ENCODE data around the gene SLC44A1.

The SLC44A1 gene

DNA sequence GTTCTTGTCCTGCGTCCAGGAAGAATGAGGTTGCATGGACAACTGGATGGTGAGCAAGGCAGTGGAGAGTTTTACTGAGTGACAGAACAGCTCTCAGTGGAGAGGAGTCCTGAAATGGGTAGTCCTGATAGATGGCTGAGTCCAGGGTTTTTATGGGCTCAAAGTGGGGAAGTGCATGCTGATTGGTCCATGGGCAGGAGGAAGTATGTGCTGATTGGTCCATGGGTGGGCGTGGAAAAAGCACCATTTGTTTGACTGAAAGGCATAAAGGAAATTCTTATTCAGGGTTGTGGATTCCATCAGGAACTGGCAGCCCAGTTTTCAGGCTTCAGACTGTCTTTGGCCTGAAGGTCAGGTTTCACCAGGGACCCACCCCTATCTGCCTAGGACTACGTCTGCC is 214.0 kb downstream of the SLC44A1 start:
- Histone ChIP-seq H3K4me2 (ENCODE audit: low read length) (no peak overlapping the region), H3K79me2 (ENCODE audit: insufficient read depth, low read length) (no peaks in the 10 kb centered on the region), H3K4me1 (ENCODE audit: insufficient read depth, low read length, severe bottlenecking) (no peaks in the 10 kb centered on the region), H3K4me3 (ENCODE audit: low read depth, low read length, poor library complexity, severe bottlenecking) (no peak overlapping the region), H3F3A (ENCODE audit: insufficient read depth, low read length) (no peaks in the 10 kb centered on the region), H2AFZ (ENCODE audit: low read length) (no peak overlapping the region), H3K27me3 (ENCODE audit: insufficient read depth, low read length) (no peaks in the 10 kb centered on the region), H3K9ac (ENCODE audit: low read length) (no peak overlapping the region), H3K36me3 (ENCODE audit: insufficient read depth, low read length) (no peaks in the 10 kb centered on the region; the same call in 1 of the 2 replicates), H3K27ac (ENCODE audit: low read depth, low read length, poor library complexity, severe bottlenecking) (no peak overlapping the region), H3K9me3 (ENCODE audit: low read length) (peaks cover 11% of the 10 kb centered on the region), H4K20me1 (ENCODE audit: insufficient read depth, low read length) (no peaks in the 10 kb centered on the region), H3K9me2 (ENCODE audit: low read depth, low read length) (no peaks in the 10 kb centered on the region)
- TF ChIP-seq EZH2 (IDR thresholded peaks at IDR 0.05; ENCODE audit: borderline replicate concordance, low read length), result no peak
- TF ChIP-seq, protein P1, sequence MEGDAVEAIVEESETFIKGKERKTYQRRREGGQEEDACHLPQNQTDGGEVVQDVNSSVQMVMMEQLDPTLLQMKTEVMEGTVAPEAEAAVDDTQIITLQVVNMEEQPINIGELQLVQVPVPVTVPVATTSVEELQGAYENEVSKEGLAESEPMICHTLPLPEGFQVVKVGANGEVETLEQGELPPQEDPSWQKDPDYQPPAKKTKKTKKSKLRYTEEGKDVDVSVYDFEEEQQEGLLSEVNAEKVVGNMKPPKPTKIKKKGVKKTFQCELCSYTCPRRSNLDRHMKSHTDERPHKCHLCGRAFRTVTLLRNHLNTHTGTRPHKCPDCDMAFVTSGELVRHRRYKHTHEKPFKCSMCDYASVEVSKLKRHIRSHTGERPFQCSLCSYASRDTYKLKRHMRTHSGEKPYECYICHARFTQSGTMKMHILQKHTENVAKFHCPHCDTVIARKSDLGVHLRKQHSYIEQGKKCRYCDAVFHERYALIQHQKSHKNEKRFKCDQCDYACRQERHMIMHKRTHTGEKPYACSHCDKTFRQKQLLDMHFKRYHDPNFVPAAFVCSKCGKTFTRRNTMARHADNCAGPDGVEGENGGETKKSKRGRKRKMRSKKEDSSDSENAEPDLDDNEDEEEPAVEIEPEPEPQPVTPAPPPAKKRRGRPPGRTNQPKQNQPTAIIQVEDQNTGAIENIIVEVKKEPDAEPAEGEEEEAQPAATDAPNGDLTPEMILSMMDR (IDR thresholded peaks at IDR 0.05; ENCODE audit: low read length), result no peak

DNA sequence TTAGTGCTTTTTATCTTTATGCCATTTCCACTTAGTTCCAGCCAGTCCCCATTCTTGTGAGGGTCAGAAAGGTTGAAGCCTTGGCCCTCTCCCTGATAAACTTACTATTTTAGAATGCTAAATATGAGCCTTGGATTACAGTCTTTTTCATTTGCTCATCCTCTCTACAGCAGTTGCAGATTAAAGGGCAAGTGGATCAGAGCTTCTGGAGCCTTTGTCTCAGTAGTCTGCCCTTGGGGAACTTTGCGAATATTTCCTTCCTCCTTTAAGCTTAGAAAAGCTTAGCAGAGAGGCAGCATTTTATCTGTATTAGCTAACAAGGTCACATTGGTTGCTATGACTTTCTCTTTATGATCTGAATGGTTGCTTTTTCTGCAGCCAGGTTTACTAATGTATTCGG is 214.9 kb downstream of the SLC44A1 start:
- Histone ChIP-seq H3K4me1 (ENCODE audit: insufficient read depth, low read length, severe bottlenecking) (no peaks in the 10 kb centered on the region), H3K36me3 (ENCODE audit: insufficient read depth, low read length) (no peaks in the 10 kb centered on the region; the same call in 1 of the 2 replicates), H2AFZ (ENCODE audit: low read length) (no peak overlapping the region), H3F3A (ENCODE audit: insufficient read depth, low read length) (no peaks in the 10 kb centered on the region), H3K27ac (ENCODE audit: low read depth, low read length, poor library complexity, severe bottlenecking) (no peak overlapping the region), H3K4me2 (ENCODE audit: low read length) (no peak overlapping the region), H4K20me1 (ENCODE audit: insufficient read depth, low read length) (no peaks in the 10 kb centered on the region), H3K9ac (ENCODE audit: low read length) (no peak overlapping the region), H3K4me3 (ENCODE audit: low read depth, low read length, poor library complexity, severe bottlenecking) (no peak overlapping the region), H3K27me3 (ENCODE audit: insufficient read depth, low read length) (no peaks in the 10 kb centered on the region), H3K9me3 (ENCODE audit: low read length) (peaks cover 11% of the 10 kb centered on the region), H3K9me2 (ENCODE audit: low read depth, low read length) (no peaks in the 10 kb centered on the region), H3K79me2 (ENCODE audit: insufficient read depth, low read length) (no peaks in the 10 kb centered on the region)
- TF ChIP-seq, protein P1 (IDR thresholded peaks at IDR 0.05; ENCODE audit: low read length), result no peak
- TF ChIP-seq EZH2 (IDR thresholded peaks at IDR 0.05; ENCODE audit: borderline replicate concordance, low read length), result no peak

DNA sequence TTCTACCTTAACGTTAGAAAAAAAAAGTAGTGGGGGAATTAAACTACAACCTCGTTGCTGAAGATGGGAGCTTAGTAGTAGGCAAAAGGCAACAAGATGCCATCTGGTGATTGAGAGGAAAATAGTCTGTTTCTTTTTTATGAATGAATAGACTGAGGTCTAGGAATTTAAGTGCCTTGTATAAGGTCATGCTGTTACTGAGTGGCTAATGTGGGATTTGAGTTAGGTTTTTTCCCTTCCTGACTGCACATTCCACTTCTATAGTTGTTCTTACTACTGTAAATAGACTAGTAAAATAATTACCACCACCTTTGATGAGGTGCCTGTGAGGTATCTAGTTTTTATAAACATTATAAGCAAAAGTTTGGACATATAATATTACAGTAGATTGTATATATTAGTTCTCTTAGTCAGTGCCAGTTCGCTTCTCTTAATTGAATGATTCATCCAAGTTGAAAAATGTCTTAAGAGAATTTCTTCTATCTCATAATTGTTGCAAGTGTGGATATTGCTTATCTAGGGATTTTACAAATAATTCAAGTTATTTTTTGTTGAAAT is 222.5 kb downstream of the SLC44A1 start:
- Histone ChIP-seq H3K9me3 (ENCODE audit: low read length) (no peaks in the 10 kb centered on the region), H3K9me2 (ENCODE audit: low read depth, low read length) (no peaks in the 10 kb centered on the region), H3K4me1 (ENCODE audit: insufficient read depth, low read length, severe bottlenecking) (no peaks in the 10 kb centered on the region), H3F3A (ENCODE audit: insufficient read depth, low read length) (no peaks in the 10 kb centered on the region; the same call in 1 of the 2 replicates), H3K9ac (ENCODE audit: low read length) (no peak overlapping the region), H4K20me1 (ENCODE audit: insufficient read depth, low read length) (no peaks in the 10 kb centered on the region), H3K4me2 (ENCODE audit: low read length) (no peak overlapping the region), H3K27me3 (ENCODE audit: insufficient read depth, low read length) (no peaks in the 10 kb centered on the region), H2AFZ (ENCODE audit: low read length) (no peak overlapping the region), H3K27ac (ENCODE audit: low read depth, low read length, poor library complexity, severe bottlenecking) (no peak overlapping the region), H3K36me3 (ENCODE audit: insufficient read depth, low read length) (peaks cover 5% of the 10 kb centered on the region), H3K79me2 (ENCODE audit: insufficient read depth, low read length) (no peaks in the 10 kb centered on the region), H3K4me3 (ENCODE audit: low read depth, low read length, poor library complexity, severe bottlenecking) (no peak overlapping the region)
- no peak for TF ChIP-seq EZH2 (IDR thresholded peaks at IDR 0.05; ENCODE audit: borderline replicate concordance, low read length)
- TF ChIP-seq, protein P1 (IDR thresholded peaks at IDR 0.05; ENCODE audit: low read length), result no peak

Measured in OCI-LY1 (cell line).